Uterus (tissue), 4 donors: Measurements from ENCODE around the gene SLC23A2. TPM values are rescaled to one million over a fixed set of nuclear protein-coding genes. Genes with fewer than 3 reads are reported as not detected.

Source experiments
- DNase-seq, 2 donors: peaks; one replicate each; pipeline ENCODE4 v3.0.0-alpha.2; 2019 to 2020
- H3K27ac ChIP-seq, 2 donors: fragments of 200-600 bp; sonication (generic); 1 replicate in 1 of 2; 2 replicates in 1 of 2; pipeline ENCODE4 v1.5.1; 2016 to 2018
- H3K27me3 ChIP-seq, 2 donors: fragments of 200-600 bp; sonication (generic); one replicate each; pipeline ENCODE4 v1.5.1; 2018 to 2019; ENCODE audit warnings: control low read depth in 1 of 2
- H3K36me3 ChIP-seq, 2 donors: fragments of 200-600 bp; sonication (generic); one replicate each; pipeline ENCODE4 v1.5.1; 2019; ENCODE audit warnings: control low read depth in 1 of 2
- H3K4me1 ChIP-seq, 2 donors: fragments of 200-600 bp; sonication (generic); one replicate each; pipeline ENCODE4 v1.5.1; 2018 to 2019; ENCODE audit warnings: control low read depth in 1 of 2
- H3K4me3 ChIP-seq, 2 donors: fragments of 200-600 bp; sonication (generic); 1 replicate in 1 of 2; 2 replicates in 1 of 2; pipeline ENCODE4 v1.5.1; 2018 to 2019; ENCODE audit warnings: mild to moderate bottlenecking in 1 of 2
- H3K9me3 ChIP-seq, 2 donors: fragments of 200-600 bp; sonication (generic); one replicate each; pipeline ENCODE4 v1.5.1; 2019; ENCODE audit warnings: control low read depth in 1 of 2
- CTCF ChIP-seq, 4 experiments: fragments of 200-600 bp in 2 of 4; fragments of 450-650 bp in 2 of 4; sonication (generic) in 2 of 4; IDR thresholded peaks; one replicate each; pipeline ENCODE4 v1.5.1; 2016 to 2019; ENCODE audit warnings: antibody characterized with exemption in 4 of 4, mild to moderate bottlenecking in 2 of 4, moderate library complexity in 1 of 4
- POLR2A ChIP-seq, 2 donors: fragments of 450-650 bp; IDR thresholded peaks; one replicate each; pipeline ENCODE4 v1.6.1; 2016; ENCODE audit warnings: antibody characterized with exemption in 2 of 2, mild to moderate bottlenecking in 1 of 2, moderate library complexity in 1 of 2
- intact Hi-C: fragments of 100-400 bp; cut with DNase I; formaldehyde crosslinking; loops from one replicate; pipeline ENCODE4 v1.15.1; 2023; ENCODE audit warnings: low total_unique reads
- total RNA-seq, 4 donors: library from RNA; depleted of rRNA in 3 of 4; stranded (reverse); fragments of >200 nt in 3 of 4; gene quantifications; one replicate each; pipeline versions ENCODE4 v1.1.0 to v1.2.4, GENCODE V29; 2014 to 2023
- donor health status: DM: yes; HTN: yes; CAD: no.

Gene SLC23A2
- total RNA-seq, 4 donors from 2014 or later = 6.2 to 41.4 (median 26.6) TPM

- H3K27ac ChIP-seq = no peak overlapping the region
- no peaks in the 10 kb centered on the region for H3K9me3 ChIP-seq
- H3K4me3 ChIP-seq = no peak overlapping the region
- peak in 1 of 2 donors; percentile 9 for DNase-seq
- intact Hi-C loops = no loop called here
- TF ChIP-seq CTCF (IDR thresholded peaks at IDR 0.05) (no peak), POLR2A (IDR thresholded peaks at IDR 0.05) (no peak)
- H3K36me3 ChIP-seq = no peaks in the 10 kb centered on the region
- no peaks in the 10 kb centered on the region for H3K27me3 ChIP-seq
- H3K4me1 ChIP-seq = no peaks in the 10 kb centered on the region
Observed at GRCh38 chr20:4829514-4830215, 171.6 kb downstream of the SLC23A2 start.

GRCh38 chr20:4828830-4829513 is 172.3 kb downstream of the SLC23A2 start:
- Histone ChIP-seq H3K36me3 (no peaks in the 10 kb centered on the region), H3K4me1 (peaks cover 0 to 2% of the 10 kb centered on the region in 2 donors), H3K27me3 (no peaks in the 10 kb centered on the region), H3K4me3 (no peak overlapping the region), H3K9me3 (no peaks in the 10 kb centered on the region), H3K27ac (no peak overlapping the region)
- intact Hi-C loops = no loop called here
- peak in 1 of 2 donors; percentile 4 for DNase-seq
- TF ChIP-seq CTCF (IDR thresholded peaks at IDR 0.05) (no peak), POLR2A (IDR thresholded peaks at IDR 0.05) (no peak)

- H3K36me3 ChIP-seq = no peaks in the 10 kb centered on the region
- H3K9me3 ChIP-seq = no peaks in the 10 kb centered on the region
- intact Hi-C loops = no loop called here
- peak overlapping the region; percentile 74 to 75 for H3K27ac ChIP-seq
- H3K4me3 ChIP-seq = no peak overlapping the region
- no peaks in the 10 kb centered on the region for H3K27me3 ChIP-seq
- no peak for DNase-seq
- TF ChIP-seq POLR2A (IDR thresholded peaks at IDR 0.05) (no peak), CTCF (IDR thresholded peaks at IDR 0.05) (no peak)
- peaks cover 0 to 16% of the 10 kb centered on the region in 2 donors for H3K4me1 ChIP-seq
Observed at GRCh38 chr20:4821590-4821989, 179.7 kb downstream of the SLC23A2 start.

- intact Hi-C loops = no loop called here
Observed at GRCh38 chr20:4820806-4821518, 180.3 kb downstream of the SLC23A2 start.

More at GRCh38 chr20:4820806-4821518, 180.3 kb downstream of the SLC23A2 start:
- Histone ChIP-seq H3K4me1 (peaks cover 0 to 16% of the 10 kb centered on the region in 2 donors), H3K4me3 (no peak overlapping the region), H3K36me3 (no peaks in the 10 kb centered on the region), H3K27me3 (no peaks in the 10 kb centered on the region), H3K9me3 (no peaks in the 10 kb centered on the region), H3K27ac (peak overlapping the region; percentile 74 to 75)
- TF ChIP-seq CTCF (IDR thresholded peaks at IDR 0.05) (no peak), POLR2A (IDR thresholded peaks at IDR 0.05) (no peak)
- peak; percentile 74 to 75 for DNase-seq
